ENCODE results near the gene DNAI1.

GRCh38 chr9:34417734-34418133, 40.9 kb upstream of the DNAI1 start:
- TF ChIP-seq CTCF (IDR thresholded peaks at IDR 0.05; ENCODE audit: borderline replicate concordance, extremely low read depth, low read length, poor library complexity, severe bottlenecking) (no peak), EZH2 (IDR thresholded peaks at IDR 0.05; ENCODE audit: borderline replicate concordance, low read depth, low read length, severe bottlenecking) (no peak)

Data from DND-41 (cell line).